Measurements from ENCODE around the gene NEFH.
"Not testable (repeated sequence)": the region's sequence is repeated elsewhere in the genome, so short reads cannot be mapped to it uniquely, and the experiment has no call there.

The NEFH gene, protein sequence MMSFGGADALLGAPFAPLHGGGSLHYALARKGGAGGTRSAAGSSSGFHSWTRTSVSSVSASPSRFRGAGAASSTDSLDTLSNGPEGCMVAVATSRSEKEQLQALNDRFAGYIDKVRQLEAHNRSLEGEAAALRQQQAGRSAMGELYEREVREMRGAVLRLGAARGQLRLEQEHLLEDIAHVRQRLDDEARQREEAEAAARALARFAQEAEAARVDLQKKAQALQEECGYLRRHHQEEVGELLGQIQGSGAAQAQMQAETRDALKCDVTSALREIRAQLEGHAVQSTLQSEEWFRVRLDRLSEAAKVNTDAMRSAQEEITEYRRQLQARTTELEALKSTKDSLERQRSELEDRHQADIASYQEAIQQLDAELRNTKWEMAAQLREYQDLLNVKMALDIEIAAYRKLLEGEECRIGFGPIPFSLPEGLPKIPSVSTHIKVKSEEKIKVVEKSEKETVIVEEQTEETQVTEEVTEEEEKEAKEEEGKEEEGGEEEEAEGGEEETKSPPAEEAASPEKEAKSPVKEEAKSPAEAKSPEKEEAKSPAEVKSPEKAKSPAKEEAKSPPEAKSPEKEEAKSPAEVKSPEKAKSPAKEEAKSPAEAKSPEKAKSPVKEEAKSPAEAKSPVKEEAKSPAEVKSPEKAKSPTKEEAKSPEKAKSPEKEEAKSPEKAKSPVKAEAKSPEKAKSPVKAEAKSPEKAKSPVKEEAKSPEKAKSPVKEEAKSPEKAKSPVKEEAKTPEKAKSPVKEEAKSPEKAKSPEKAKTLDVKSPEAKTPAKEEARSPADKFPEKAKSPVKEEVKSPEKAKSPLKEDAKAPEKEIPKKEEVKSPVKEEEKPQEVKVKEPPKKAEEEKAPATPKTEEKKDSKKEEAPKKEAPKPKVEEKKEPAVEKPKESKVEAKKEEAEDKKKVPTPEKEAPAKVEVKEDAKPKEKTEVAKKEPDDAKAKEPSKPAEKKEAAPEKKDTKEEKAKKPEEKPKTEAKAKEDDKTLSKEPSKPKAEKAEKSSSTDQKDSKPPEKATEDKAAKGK

DNA sequence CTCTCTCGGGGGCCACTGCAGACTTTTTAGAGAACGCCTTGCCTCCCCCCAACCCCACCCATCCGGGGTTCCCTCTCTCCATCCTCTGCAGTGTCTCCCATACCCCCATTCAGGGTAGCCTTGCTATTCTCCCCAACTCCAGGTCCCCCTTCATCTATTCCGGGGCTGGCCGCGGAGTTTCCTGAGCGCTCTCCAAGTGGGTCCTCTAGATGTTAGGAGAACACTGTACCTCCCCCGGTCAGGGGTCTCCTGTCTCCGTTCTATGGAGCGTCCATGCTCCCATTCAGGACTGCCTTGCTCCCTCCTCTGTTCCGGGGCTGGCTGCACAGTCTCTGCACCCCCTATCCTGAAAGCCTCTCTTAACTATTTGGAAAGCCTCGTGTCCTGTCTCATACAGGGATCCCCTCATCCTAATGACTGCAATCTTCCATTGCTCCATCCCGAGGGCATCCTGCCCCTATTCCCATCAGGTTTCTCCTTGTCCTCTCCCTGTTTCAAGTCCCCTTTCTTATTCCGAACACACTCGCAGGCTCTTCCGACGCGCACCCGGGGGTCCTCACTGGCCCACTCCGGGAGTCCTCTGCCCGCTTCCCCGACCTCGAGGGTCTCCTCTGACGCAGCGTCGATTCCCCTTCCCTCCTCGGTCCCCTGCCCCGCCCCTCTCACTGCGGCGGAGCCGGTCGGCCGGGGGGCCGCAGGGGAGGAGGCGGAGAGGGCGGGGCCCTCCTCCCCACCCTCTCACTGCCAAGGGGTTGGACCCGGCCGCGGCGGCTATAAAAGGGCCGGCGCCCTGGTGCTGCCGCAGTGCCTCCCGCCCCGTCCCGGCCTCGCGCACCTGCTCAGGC is at the start of gene NEFH:
NEFH (plus strand) TSS at position 802 of the 845 bp plus-strand sequence. CDS start 45 bp downstream, outside the sequence.
- no peak for DNase-seq (ENCODE audit: low read depth in 2 of 2)

DNA sequence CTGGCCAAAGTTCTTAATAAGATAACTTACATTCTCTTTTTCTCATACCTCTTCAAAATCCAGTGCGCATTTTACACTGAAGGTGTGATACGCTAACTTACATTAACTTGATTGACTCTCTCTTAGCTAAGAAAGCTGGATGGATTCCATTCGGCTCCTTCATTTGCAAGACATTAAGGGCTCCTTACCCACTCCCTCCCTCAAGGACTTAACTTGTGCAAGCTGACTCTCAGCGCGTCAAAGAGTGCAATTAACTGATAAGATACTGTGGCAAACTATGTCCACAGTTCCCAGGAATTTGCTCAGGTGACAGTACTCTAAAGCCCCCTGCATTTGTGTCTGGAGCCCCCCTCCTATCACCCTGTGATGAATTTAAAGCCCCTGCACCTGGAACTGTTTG is 48.0 kb upstream of the NEFH start:
- DNase-seq (ENCODE audit: low read depth in 2 of 2) = no peak

DNA sequence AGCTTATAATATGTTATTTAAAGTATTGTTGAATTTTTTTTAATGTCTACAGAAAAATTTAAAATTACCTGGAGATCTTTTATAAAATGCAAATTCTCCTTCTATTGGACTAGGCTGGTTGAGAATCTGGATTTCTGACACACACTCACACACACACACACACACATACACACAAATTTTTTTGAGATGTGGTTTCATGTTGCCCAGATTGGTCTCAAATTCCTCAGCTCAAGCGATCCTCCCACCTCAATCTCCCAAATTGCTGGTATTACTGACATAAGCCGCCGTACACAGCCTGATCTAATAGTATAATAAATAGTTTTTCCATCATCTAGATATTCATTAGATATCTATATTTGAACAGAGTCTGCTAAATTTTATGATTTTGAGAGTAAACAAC is 46.2 kb upstream of the NEFH start:
- DNase-seq (ENCODE audit: low read depth in 2 of 2) = no peak

DNA sequence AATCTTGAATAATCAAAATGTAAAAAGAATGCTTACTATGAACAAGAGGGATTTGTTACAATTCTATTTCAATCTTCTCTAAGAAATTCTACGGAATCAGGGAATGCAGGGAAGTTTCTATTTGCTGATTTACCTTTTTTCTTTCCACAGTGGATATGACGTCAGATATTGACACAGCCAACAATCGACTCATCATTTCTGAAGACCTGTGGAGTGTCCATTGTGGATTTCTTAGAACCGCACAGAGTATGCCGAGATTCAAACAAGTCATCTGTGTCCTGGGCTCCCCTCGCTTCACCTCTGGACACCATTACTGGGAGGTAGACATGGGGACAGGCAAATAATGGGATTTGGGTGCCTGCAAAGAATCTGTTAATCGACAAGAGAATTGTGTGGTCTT is 45.7 kb upstream of the NEFH start:
- DNase-seq (ENCODE audit: low read depth in 2 of 2) = no peak

DNA sequence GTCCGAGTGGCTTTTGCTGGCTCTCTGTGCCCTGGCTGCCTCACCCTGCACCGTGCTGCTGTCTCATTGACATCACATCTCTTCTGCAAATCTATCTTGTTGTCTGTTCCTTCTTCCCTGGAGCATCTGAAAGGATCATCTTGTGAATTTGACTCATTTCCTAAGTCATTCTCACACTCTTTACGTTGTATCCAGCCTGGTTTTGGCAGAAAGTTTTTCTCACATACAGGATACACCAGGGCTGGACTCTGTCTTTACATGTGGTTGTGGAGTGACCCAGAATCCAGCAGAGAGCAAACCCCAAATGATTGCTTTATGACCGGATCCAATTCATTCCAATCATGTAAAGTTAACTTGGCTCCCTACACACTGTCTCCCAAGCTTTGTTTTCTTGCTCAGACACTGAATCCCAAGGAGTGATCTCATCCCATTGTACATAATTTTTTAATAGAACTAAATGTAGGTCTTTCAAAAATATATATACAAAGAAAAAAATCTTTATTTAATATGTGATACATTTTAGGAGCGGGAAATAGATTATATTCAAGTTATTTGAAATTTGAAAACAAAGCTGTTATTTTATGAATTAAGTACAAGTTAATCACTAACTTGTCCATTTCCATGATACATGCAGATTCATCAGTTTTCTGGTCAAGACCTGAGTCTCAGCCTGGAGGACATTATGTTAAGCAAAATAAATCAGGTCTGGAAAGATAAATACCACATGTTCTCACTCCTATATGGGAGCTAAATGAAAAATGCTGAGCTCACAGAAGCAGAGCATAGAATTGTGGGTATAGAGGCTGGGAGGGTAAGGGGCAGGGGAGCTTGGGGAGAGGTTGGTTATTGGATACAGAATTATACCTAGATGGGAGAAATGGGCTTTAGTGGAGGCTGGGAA is 44.5 kb upstream of the NEFH start:
- no peak for DNase-seq (ENCODE audit: low read depth in 2 of 2)

GRCh38 chr22:29438283-29438682 is 41.7 kb upstream of the NEFH start, which contains the start of gene RFPL1:
TSS of gene RFPL1 (plus strand) at chr22:29438583.
- not testable (repeated sequence) for DNase-seq (ENCODE audit: low read depth in 2 of 2)

DNA sequence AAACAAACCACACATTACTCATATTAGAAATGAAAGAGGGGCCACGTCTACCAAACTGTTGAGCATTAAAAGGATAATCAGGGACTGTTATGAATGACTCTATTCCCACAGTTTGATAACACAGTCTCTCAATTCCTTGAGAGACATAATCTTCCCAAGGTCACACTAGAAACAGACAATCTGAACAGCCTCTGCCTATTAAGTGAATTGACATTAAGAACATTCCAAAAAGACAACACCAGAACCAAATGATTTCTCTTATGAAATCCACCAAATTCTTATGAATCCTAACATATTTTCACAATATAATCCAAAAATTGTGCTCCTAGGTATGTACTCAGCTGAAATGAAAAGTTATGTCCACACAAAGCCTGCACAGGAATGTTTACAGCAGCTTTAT is 37.0 kb upstream of the NEFH start:
- DNase-seq (ENCODE audit: low read depth in 2 of 2) = no peak

- no peak for DNase-seq (ENCODE audit: low read depth in 2 of 2)
These were observed 36.6 kb upstream of the NEFH start for GRCh38 chr22:29443452-29443851.

GRCh38 chr22:29443861-29444792 is 35.9 kb upstream of the NEFH start:
- DNase-seq (ENCODE audit: low read depth in 2 of 2) = no peak

DNA sequence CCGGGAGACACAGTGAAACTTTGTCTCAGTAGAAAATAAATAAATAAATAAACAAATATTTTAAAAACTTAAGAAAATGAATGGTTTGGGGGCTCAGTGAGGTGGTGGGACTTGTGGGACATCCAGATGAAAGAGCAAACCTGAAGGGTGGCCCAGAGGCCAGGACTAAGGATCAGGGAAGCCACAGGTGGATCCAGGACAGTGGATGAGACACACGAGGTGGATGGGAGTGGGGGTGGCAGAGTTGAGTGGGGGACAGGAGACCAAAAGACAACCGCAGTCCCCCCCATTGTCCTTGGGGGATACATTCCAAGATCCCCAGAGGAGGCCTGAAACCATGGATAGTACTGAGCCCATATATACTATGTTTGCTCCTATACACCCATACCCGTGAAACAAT is 34.5 kb upstream of the NEFH start:
- no peak for DNase-seq (ENCODE audit: low read depth in 2 of 2)

DNA sequence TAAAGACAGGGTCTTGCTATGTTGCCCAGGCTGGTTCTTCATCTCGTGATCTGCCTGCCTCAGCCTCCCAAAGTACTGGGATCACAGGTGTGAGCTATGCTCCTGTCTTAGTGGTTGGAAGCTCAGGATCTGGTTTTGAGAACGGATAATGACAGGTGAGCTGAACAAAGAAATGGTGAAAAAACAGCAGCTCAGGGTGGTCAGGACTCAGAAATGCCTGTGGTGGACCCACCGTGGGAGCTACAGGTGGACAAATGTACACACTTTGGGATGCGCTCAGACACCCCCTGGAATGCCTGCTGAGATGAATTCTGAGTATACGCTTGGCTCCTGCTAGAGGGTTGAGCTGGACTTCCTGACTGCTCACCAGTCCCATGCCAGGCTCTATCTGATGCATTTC is 32.1 kb upstream of the NEFH start:
- no peak for DNase-seq (ENCODE audit: low read depth in 2 of 2)

GRCh38 chr22:29449296-29449875 is 30.6 kb upstream of the NEFH start:
- no peak for DNase-seq (ENCODE audit: low read depth in 2 of 2)

DNA sequence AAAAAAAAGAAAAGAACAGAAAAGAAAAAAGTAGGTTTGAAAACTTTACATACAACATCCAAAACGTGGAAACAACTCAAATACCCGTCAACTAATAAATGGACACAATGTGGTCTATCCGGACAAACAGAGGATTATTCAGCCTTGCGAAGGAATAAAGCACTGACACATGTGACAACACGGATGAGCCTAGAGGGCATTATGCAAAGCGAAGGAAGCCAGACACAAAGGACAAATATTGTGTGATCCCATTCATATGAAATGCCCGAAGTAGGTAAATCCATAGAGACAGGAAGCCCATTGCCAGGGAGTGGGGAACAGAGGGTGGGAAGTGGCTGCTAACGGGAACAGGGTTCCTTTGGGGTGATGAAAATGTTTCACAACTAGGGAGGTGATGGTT is 29.8 kb upstream of the NEFH start:
- DNase-seq (ENCODE audit: low read depth in 2 of 2) = no peak

DNA sequence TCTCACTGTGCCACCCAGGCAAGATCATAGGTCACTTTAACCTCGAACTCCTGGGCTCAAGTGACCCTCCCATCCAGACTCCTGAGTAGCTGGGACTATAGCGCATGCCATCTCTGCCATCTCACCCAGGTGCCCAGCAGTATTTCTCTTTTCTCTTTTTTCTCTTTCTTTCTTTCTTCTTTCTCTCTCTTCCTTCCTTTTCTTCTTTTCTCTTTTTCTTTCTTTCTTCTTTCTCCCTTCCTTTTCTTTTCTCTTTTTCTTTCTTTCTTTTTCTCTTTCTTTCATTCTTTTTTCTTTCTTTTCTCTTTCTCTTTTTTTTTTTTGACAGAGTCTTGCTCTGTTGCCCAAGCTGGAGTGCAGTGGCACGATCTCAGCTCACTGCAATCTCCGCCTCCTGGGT is 28.2 kb upstream of the NEFH start:
- DNase-seq (ENCODE audit: low read depth in 2 of 2) = no peak

DNA sequence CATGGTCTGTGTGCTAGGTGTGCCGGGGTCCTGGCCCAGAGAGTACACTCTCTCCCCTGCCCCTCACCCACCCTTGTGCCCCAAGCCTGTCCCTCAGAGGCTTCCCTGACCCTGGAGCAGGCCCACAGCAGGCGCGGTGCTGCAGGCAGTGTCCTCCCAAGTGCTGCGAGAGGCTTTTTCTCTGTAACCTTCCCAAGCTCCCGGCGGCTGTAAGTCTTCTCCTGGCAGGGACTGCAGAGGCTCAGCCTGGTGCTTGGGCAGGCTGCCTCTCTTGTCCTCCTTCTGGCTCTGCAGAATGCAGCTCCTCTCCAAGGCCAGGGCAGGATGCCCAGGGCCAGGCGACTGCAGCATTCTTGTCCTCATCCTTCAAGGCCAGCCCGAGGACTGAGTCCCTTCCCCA is 25.7 kb upstream of the NEFH start:
- no peak for DNase-seq (ENCODE audit: low read depth in 2 of 2)

DNA sequence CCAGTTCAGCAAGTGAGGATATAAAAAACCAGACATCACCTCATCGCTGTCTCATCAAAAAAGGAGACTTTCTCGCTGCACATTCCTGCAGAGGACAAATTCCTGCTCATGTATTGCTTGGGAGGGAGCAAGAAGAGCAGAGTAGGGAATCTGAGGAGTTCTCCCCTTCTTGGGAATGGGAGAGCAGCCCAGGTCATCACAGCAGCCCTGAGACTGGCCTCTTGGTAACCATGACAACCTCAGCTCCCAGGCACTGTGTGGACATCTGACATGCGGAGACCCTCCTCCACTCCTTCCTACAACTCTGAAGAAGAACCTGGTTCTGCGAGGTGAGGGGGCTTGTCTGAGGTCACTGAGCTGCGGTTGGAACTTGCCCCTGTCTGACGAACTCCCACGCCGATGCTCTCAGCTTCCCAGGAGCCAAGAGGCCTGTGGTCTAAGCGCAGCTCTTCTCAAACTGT is 23.8 kb upstream of the NEFH start:
- DNase-seq (ENCODE audit: low read depth in 2 of 2) = no peak

DNA sequence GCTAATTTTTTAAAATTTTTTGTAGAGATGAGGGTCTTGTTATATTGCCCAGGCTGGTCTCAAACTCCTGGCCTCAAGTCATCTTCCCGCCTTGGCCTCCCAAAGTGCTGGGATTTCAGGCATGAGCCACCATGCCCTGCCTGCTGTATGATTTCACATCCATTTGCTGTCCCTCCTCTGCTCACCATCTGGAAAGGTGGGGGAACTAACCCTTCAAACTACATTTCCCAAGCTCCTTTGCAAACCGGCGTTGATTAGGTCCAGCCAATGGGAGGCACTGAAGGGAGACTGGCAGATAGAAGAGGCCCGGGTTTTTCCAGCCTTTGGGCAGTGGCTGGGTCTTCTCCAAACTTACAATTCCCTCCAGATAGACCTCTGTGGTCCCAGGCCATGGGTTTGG is 22.3 kb upstream of the NEFH start:
- DNase-seq (ENCODE audit: low read depth in 2 of 2) = no peak

DNA sequence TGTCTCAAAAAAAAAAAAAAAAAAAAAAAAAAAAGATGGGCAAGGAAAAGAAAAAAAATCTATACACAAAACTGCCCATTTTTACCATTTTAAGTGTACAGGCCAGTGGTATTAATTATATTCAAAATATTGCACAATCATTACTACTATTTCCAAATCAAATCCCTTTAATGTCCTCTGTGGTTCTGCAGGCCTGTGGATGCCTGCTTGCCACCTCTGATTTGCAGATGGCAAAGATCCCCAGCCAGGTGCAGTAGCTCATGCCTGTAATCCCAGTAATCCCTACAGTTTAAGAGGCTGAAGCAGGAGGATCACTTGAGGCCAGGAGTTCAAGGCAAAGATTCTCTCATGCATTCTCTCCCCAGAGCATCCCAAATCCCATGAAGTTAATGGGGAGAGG is 21.5 kb upstream of the NEFH start:
- DNase-seq (ENCODE audit: low read depth in 2 of 2) = no peak

DNA sequence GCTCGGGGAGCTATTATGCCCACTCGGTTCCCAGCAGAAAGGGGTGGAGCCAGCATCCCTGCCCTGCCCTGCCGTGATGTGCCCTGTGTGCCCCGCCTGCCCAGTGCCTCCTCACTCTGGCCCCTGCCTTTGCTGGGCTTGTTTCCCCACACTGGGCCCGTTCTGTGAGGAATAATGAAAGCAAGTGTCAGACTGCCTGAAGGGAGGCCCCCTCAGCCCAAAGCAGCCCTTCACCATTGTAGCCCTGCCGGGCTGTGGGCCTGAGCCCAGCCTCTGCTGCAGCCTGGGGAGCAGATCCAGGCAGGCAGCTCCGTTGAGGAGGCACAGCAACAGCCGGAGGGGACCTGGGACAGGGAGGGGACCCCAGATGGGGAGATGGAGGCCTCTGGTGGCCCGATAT is 20.2 kb upstream of the NEFH start:
- DNase-seq (ENCODE audit: low read depth in 2 of 2) = no peak
